HAP-1 (cell line): ENCODE measurements around the gene GRB10.

Source experiments
- DNase-seq, 2 experiments: peaks; one replicate each; pipeline ENCODE4 v3.0.0-alpha.2; 2016 to 2020; ENCODE audit warnings: low spot score in 2 of 2
- H3K27me3 ChIP-seq: fragments of 250-450 bp; sonication (Bioruptor Pico); 2 replicates; pipeline ENCODE4 v1.5.1; 2020; ENCODE audit warnings: low read depth, mild to moderate bottlenecking, moderate library complexity
- H3K36me3 ChIP-seq: fragments of 250-450 bp; sonication (Bioruptor Pico); replicated peaks from 2 replicates; pipeline ENCODE4 v1.5.1; 2020; ENCODE audit warnings: mild to moderate bottlenecking
- H3K4me1 ChIP-seq: fragments of 250-450 bp; sonication (Bioruptor Pico); 2 replicates; pipeline ENCODE4 v1.5.1; 2020; ENCODE audit warnings: mild to moderate bottlenecking
- H3K4me3 ChIP-seq: fragments of 250-450 bp; sonication (Bioruptor Pico); 2 replicates; pipeline ENCODE4 v1.5.1; 2020; ENCODE audit warnings: mild to moderate bottlenecking, moderate library complexity
- H3K9me3 ChIP-seq: fragments of 250-450 bp; sonication (Bioruptor Pico); 2 replicates; pipeline ENCODE4 v1.5.1; 2020; ENCODE audit warnings: mild to moderate bottlenecking, moderate library complexity
- in situ Hi-C: fragments of 300-500 bp; cut with MboI; formaldehyde crosslinking; loops from 3 replicates; pipeline ENCODE4 v1.14.3; 2020; ENCODE audit warnings: low sequenced_read_pairs, inconsistent platforms, mixed read lengths

The GRB10 gene

DNA sequence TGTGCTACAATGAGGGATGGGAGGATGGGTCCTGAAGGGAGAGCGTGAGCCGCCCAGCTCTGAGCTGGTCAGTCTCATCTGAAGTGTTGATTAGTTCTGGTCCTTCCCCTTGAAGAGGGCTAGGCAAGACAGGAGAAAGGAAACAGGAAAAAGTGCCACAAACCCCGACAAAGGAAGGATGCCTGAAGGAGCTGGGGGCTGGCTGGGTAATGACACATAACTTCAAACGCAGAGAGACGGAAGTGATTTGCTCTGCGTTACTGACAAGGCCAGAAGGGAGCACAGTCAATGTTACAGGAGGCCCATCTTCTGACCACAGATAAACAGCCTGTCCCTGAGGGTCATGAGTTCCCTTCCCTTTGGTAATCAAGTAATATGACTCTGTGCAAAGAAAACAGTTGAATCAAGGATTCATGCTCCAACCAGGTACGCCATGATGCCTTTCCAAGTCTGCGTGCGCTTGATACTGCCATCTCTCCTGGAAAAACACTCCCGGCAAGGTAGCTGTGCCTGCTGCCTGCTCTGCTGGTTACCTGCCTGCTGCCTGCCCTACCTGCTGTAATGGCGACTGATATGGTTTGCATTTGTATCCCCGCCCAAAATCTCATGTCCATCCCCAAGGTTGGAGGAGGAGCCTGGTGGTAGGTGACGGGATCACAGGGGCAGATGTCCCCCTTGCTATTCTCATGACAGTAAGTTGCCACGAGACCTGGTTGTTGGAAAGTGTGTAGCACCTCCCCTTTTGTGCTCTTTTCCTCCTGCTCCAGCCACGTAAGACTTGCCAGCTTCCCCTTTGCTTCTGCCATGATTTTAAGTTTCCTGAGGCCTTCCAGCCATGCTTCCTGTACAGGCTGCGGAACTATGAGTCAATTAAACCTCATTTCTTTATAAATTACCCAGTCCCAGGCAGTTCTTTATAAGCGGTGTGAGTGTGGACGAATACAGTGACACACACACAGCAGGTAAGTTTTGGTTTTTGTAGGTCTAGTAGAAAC, 57.9 kb downstream of the GRB10 start:
- H3K36me3 ChIP-seq: 0 out of 2 replicates have a peak, but pooled peaks cover 5% of the 10 kb centered on the region

DNA sequence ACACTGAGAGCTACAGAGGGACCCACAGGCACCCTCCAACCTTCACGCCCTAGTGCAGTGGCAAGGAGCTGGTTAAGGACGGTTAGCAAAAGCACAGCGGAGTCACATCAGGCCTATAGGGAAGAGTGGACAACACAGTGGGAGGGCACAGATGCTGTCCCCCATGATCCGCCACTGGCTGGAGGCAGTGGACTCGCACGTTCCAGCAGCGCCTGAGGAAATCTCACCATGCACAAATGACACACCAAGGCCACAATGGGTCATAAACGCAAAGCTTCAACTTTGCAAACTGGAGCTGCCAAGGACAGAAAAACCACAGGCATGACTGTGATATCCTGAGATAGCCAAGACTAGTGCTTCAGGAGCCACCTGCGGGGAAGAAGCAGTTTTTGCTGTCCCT, 58.8 kb downstream of the GRB10 start:
- 0 out of 2 replicates have a peak, but pooled peaks cover 5% of the 10 kb centered on the region for H3K36me3 ChIP-seq
- H3K4me1 ChIP-seq: peaks cover 13% of the 10 kb centered on the region
- DNase-seq: no peak
- no peak overlapping the region for H3K4me3 ChIP-seq
- no peaks in the 10 kb centered on the region for H3K27me3 ChIP-seq
- in situ Hi-C loops: no loop called here
- H3K9me3 ChIP-seq: no peaks in the 10 kb centered on the region

More for the DNA sequence above, 57.9 kb downstream of the GRB10 start:
- Histone ChIP-seq H3K4me3 (no peak overlapping the region), H3K9me3 (no peaks in the 10 kb centered on the region), H3K27me3 (no peaks in the 10 kb centered on the region), H3K4me1 (peaks cover 13% of the 10 kb centered on the region)
- no peak for DNase-seq
- in situ Hi-C loops: no loop called here

DNA sequence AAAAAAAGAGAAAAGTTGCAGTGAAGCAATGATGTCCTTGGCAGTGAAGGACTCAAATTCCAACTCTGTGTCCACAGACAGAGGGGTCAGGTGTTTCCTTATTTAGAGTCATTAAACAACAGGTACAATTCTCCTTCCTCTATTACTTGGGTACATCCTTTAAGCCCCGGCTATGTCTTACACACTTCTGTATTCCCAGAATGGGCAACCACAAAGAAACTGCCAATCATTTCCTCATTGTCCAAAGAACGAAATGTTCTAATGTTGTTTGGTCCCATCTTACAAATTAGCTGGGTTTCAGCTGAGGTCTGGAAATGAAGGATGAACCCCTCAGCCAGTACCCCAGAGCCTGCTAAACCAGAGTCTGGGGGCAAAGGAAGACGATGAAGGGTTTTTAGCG, 59.5 kb downstream of the GRB10 start:
- in situ Hi-C loops: no loop called here
- H3K4me3 ChIP-seq: no peak overlapping the region
- no peaks in the 10 kb centered on the region for H3K9me3 ChIP-seq
- H3K36me3 ChIP-seq: 0 out of 2 replicates have a peak, but pooled peaks cover 5% of the 10 kb centered on the region
- DNase-seq: no peak
- no peaks in the 10 kb centered on the region for H3K27me3 ChIP-seq
- H3K4me1 ChIP-seq: peaks cover 10% of the 10 kb centered on the region

DNA sequence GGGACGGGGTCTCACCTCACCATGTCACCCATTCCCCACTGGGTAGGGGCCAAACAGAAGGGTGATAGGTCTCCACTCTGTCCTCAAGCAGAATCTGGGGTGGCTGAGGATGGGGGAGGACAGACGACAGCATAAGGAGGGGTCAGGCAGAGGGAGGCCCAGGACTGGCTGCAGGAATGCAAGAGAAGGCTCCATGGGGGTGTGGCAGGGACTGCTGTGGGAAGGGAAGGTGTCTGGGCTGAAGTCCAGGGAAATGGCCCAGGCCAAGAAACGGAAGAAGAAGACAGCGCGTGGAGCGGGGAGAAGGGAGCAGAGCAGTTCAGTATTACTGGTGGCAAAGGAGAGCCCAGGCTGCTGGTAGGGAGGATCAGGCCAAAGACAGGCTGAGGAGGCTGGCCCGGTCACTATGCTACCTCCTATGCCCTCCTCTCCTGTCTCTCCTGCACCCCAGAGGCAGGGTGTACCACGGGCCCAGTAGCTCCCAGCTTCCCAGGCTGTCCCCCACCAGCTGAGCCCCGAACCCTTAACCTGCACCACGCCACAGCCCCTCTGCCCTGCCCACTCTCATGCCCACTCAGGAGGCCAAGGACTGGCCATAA, 60.9 kb downstream of the GRB10 start:
- Histone ChIP-seq H3K36me3 (peaks cover 2% of the 10 kb centered on the region; the same call in 1 of the 2 replicates), H3K4me3 (no peak overlapping the region), H3K27me3 (no peaks in the 10 kb centered on the region), H3K9me3 (no peaks in the 10 kb centered on the region), H3K4me1 (no peaks in the 10 kb centered on the region)
- in situ Hi-C loops: no loop called here
- DNase-seq: no peak

DNA sequence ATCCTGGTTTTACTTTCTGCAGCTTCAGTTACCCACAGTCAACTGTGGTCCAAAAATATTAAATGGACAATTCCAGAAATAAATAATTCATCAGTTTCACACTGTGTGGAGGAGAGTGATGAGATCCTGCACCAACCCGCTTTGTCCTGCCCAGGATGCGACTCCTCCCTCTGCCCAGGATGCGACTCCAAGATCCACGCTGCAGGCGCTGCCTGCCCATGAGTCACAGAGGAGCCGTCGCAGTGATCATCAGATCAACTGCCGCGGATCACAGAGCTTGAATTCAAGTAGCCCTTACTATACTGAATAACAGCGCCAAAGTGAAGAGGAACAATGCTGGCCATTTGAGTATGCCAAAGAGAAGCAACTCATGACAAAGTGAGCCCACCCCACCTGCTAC, 61.5 kb downstream of the GRB10 start:
- Histone ChIP-seq H3K27me3 (no peaks in the 10 kb centered on the region), H3K4me3 (no peak overlapping the region), H3K4me1 (no peaks in the 10 kb centered on the region), H3K9me3 (no peaks in the 10 kb centered on the region), H3K36me3 (no peaks in the 10 kb centered on the region; the same call in 1 of the 2 replicates)
- no peak for DNase-seq
- in situ Hi-C loops: no loop called here

DNA sequence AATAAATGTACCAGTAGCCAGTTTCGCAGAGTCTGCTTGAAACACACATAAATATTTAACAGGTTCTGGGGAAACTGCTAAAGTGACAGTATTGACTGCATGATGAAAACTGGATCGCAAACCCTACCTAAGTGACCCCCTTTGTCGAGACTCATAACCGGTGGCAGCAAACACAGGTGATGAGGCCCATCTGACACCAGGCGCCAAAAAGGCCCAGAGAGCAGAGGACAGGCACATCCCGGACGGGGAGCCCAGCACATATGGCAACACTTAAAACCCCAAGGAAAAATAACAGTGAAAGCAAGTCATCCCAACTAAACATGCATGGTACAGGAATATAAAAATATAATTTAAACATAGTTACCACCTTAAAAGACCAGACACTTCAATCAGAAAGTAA, 62.4 kb downstream of the GRB10 start:
- no peak overlapping the region for H3K4me3 ChIP-seq
- DNase-seq: no peak
- H3K27me3 ChIP-seq: no peaks in the 10 kb centered on the region
- in situ Hi-C loops: no loop called here
- no peaks in the 10 kb centered on the region; the same call in 1 of the 2 replicates for H3K36me3 ChIP-seq
- no peaks in the 10 kb centered on the region for H3K9me3 ChIP-seq
- H3K4me1 ChIP-seq: no peaks in the 10 kb centered on the region

DNA sequence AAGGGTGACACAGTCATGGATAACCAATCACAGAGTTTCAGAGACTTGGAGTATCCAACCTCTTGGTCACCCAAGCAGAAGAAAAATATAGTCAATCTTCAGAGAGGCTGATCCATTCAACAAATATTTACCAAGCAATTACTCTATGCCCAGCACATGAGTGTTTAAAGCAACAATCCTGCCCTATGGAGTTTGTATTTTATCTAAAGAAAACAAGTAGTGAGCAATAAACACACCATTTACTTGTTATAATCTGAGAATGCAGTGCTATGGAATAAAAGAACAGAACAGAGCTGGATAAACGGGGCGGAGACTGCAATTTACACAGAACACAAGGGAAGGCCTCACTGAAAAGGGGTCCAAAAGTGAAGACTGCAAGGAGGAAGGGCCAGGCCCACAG, 63.8 kb downstream of the GRB10 start:
- H3K27me3 ChIP-seq: no peaks in the 10 kb centered on the region
- H3K36me3 ChIP-seq: no peaks in the 10 kb centered on the region; the same call in 1 of the 2 replicates
- in situ Hi-C loops: no loop called here
- DNase-seq: no peak
- H3K4me1 ChIP-seq: no peaks in the 10 kb centered on the region
- no peak overlapping the region for H3K4me3 ChIP-seq
- no peaks in the 10 kb centered on the region for H3K9me3 ChIP-seq

DNA sequence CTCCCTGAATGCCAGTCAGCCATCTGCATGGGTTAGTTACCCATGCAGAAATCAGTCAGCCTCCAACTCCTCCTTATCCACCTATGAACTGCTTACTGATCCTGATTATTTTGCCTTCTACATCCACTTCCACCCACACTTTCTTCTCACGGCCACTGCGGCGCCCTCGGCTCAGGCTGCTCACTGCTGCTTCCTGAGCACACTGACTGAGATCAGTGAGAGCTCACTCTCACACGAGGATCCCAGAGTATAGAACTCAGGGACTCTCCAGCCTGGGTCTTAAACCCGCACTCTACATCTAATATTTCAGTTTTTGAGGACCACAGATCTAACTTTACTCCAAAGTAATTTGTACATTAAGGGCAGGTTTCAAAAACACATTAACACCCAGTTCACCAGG, 64.4 kb downstream of the GRB10 start:
- Histone ChIP-seq H3K4me3 (no peak overlapping the region), H3K4me1 (no peaks in the 10 kb centered on the region; the same call in 1 of the 2 replicates), H3K9me3 (no peaks in the 10 kb centered on the region), H3K27me3 (no peaks in the 10 kb centered on the region), H3K36me3 (no peaks in the 10 kb centered on the region; the same call in 1 of the 2 replicates)
- in situ Hi-C loops: no loop called here
- no peak for DNase-seq

DNA sequence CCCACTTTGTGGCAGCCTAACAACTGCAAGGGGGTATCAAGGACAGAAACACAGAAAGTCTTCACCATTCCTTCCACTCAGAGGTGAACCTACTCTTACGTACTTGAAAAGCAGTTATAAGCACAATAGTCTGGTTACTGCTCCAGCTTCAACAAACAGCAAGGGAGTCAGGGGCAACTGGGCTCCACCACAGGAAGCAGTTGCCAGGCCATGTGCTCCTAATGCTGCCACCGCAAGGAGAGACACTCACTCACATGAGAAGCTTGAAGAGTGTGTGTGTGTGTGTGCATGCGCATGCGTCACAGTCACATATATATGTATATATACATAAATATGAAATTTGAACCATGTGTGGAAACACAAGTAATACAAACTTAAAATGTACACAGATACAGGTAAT, 65.5 kb downstream of the GRB10 start:
- Histone ChIP-seq H3K4me3 (no peak overlapping the region), H3K9me3 (no peaks in the 10 kb centered on the region), H3K36me3 (no peaks in the 10 kb centered on the region; the same call in 1 of the 2 replicates), H3K4me1 (peaks cover 8% of the 10 kb centered on the region), H3K27me3 (no peaks in the 10 kb centered on the region)
- DNase-seq: no peak
- in situ Hi-C loops: no loop called here

DNA sequence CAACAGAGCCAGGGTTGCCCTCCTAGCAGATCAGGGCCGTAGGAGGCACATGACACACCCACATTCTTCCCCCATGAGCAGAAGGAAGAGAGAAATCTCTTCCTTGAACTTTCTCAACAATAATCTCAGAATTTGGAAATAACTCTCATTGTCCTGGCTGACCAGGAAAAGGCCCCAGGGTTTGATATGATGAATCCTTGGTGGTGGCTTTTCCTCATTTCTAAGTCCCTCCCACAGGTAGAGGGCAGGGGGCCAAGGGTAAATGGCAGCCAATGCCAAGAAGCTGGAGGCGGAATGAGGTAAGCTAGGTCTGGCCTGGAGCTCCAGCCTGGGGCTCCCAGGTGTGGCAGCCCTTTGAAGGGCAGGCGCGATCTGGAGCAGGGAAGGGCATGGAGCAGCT, 67.8 kb downstream of the GRB10 start:
- no peaks in the 10 kb centered on the region for H3K27me3 ChIP-seq
- no peaks in the 10 kb centered on the region; the same call in 1 of the 2 replicates for H3K36me3 ChIP-seq
- in situ Hi-C loops: no loop called here

DNA sequence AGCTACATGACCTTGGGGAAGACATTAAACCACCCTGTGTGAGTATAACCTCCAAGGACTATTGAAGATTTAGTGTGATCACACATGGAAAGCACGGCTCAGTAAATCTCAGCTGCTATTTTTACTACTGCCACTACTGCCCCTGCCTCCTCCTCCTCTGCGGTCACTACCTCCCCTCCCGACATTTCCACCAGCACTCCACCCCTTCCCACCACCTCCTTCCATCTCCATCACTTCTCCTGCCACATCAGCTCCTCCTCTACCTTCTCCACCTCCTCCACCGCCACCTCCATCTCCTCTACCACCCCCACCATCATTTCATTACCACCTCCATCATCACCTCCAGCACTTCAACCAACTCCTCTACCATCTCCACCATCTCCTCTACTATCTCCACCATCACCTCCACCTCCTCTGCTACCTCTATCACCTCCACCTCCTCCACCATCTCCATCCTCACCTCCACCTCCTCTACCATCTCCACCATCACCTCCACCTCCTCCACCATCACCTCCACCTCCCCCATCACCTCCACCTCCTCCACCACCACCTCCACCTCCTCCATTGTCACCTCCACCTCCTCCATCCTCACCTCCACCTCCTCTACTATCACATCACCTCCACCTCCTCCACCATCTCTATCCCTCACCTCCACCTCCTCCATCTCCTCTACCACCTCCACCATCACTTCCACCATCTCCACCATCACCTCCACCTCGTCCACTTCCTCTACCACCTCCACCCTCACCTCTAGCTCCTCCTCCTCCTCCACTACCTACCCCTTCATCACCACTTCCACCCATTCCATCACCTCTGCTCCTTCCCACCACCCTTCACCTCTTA, 69.4 kb downstream of the GRB10 start:
- DNase-seq: no peak
- Histone ChIP-seq H3K9me3 (no peaks in the 10 kb centered on the region), H3K27me3 (no peaks in the 10 kb centered on the region), H3K4me1 (peaks cover 8% of the 10 kb centered on the region), H3K4me3 (no peak overlapping the region), H3K36me3 (no peaks in the 10 kb centered on the region; the same call in 1 of the 2 replicates)
- in situ Hi-C loops: no loop called here

More for the DNA sequence above, 67.8 kb downstream of the GRB10 start:
- no peak for DNase-seq
- Histone ChIP-seq H3K4me1 (peaks cover 8% of the 10 kb centered on the region), H3K4me3 (no peak overlapping the region), H3K9me3 (no peaks in the 10 kb centered on the region)

DNA sequence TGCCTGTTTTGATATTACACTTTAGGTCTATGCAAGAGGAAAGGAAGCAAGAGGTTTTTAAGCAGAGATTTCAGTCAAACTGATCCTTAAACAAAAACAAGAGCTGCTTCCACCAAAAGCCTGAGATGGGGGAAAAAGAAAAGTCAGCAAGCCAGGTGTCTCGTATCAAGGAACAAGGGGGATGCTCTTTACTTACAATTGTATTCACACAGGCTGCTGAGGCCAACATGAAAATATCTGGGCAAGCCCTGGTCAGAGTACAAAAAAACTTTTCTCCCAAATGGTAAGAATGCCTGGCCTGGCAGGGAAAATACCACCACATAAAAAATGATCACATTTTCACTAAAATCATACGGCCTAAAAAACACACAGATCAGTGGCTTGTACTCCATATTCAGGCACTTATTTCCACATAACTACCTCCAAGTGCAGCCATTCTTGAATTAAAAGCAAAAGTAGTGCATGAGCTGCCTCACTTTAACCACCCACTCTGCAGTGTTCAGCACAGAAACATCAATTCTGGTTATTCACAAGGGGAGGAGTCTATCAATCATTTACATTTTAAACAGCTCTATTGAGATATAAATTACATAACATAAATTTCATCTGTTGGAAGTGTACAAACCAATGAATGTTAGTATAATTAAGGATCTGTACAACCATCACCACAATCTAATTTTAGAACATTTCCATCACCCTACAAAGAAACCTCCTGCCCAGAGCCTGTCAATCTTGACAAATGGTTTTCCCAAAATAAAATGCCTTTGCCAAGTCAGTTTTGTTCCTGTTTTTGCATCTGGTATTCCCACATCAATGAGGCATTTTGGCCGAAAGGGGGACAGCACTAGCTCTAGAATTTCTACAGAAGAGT, 70.2 kb downstream of the GRB10 start:
- Histone ChIP-seq H3K9me3 (no peaks in the 10 kb centered on the region), H3K4me1 (peaks cover 8% of the 10 kb centered on the region), H3K27me3 (no peaks in the 10 kb centered on the region), H3K4me3 (no peak overlapping the region), H3K36me3 (no peaks in the 10 kb centered on the region)
- DNase-seq: no peak
- in situ Hi-C loops: no loop called here
